HFFc6 (cell line): ENCODE results near the gene GAS7. TPM values are rescaled to one million over a fixed set of nuclear protein-coding genes. Genes with fewer than 3 reads are reported as not detected.
"Not testable (repeated sequence)": the region's sequence is repeated elsewhere in the genome, so short reads cannot be mapped to it uniquely, and the experiment has no call there.

Experiments used
- DNase-seq: peaks from one replicate; pipeline ENCODE4 v3.0.0-alpha.2; 2018
- H3K27ac Mint-ChIP-seq: 2 replicates; pipeline ENCODE4 v1.8.0; 2020; ENCODE audit warnings: mild to moderate bottlenecking, mixed read lengths
- H3K27me3 Mint-ChIP-seq: 2 replicates; pipeline ENCODE4 v1.8.0; 2021; ENCODE audit warnings: mild to moderate bottlenecking, moderate library complexity, mixed read lengths; ENCODE audit not compliant: insufficient read depth
- H3K36me3 Mint-ChIP-seq: 2 replicates; pipeline ENCODE4 v1.8.0; 2021; ENCODE audit warnings: low read depth, mixed read lengths
- H3K4me1 Mint-ChIP-seq: 2 replicates; pipeline ENCODE4 v1.8.0; 2020; ENCODE audit warnings: low read depth, mixed read lengths
- H3K4me3 Mint-ChIP-seq: 2 replicates; pipeline ENCODE4 v1.8.0; 2020; ENCODE audit warnings: mild to moderate bottlenecking, moderate library complexity, mixed read lengths
- H3K9me3 Mint-ChIP-seq: 2 replicates; pipeline ENCODE4 v1.8.0; 2020; ENCODE audit warnings: mild to moderate bottlenecking, mixed read lengths
- CTCF ChIP-seq: fragments of 200-600 bp; sonication (generic); IDR thresholded peaks from 2 replicates; pipeline ENCODE4 v1.5.0; 2021; ENCODE audit warnings: antibody characterized with exemption, mild to moderate bottlenecking
- total RNA-seq, 6 experiments: library from RNA; stranded (reverse); fragmentation: NEBNext Ultra II Directional; extraction: Animal tissue kit (Norgen Biotek cat#: 25700); gene quantifications; 2 replicates in 1 of 6; 3 replicates in 5 of 6; pipeline ENCODE4 v1.2.3, GENCODE V29; 2021

GAS7 gene
- total RNA-seq, 6 experiments from 2014 or later: 1.4 to 7.4 (median 3.1) TPM

GRCh38 chr17:10060526-10060925 lies 137.9 kb downstream of the GAS7 start:
- Mint-ChIP-seq H3K27ac (no peak overlapping the region), H3K27me3 (peaks cover 22% of the 10 kb centered on the region), H3K9me3 (peaks cover 9% of the 10 kb centered on the region), H3K4me1 (peaks cover 19% of the 10 kb centered on the region), H3K4me3 (no peak overlapping the region), H3K36me3 (peaks cover 5% of the 10 kb centered on the region)
- no peak for TF ChIP-seq CTCF
- DNase-seq: no peak

- H3K27ac Mint-ChIP-seq: no peak overlapping the region
- DNase-seq: no peak
- no peak for TF ChIP-seq CTCF
- peaks cover 21% of the 10 kb centered on the region for H3K27me3 Mint-ChIP-seq
- no peak overlapping the region for H3K4me3 Mint-ChIP-seq
- no peaks in the 10 kb centered on the region for H3K36me3 Mint-ChIP-seq
- H3K4me1 Mint-ChIP-seq: peaks cover 19% of the 10 kb centered on the region
- peaks cover 4% of the 10 kb centered on the region; the same call in 1 of the 2 replicates for H3K9me3 Mint-ChIP-seq
These were observed 138.7 kb downstream of the GAS7 start for GRCh38 chr17:10059684-10060211.

GRCh38 chr17:10058921-10059683 lies 139.3 kb downstream of the GAS7 start:
- Mint-ChIP-seq H3K27me3 (peaks cover 21% of the 10 kb centered on the region), H3K4me3 (no peak overlapping the region), H3K27ac (no peak overlapping the region), H3K36me3 (no peaks in the 10 kb centered on the region), H3K4me1 (peaks cover 18% of the 10 kb centered on the region), H3K9me3 (no peaks in the 10 kb centered on the region)
- no peak for DNase-seq
- TF ChIP-seq CTCF: no peak

- not testable (repeated sequence) for H3K9me3 Mint-ChIP-seq, H3K36me3 Mint-ChIP-seq, H3K27ac Mint-ChIP-seq, H3K4me3 Mint-ChIP-seq, DNase-seq
- Mint-ChIP-seq H3K4me1 (peaks cover 11% of the 10 kb centered on the region), H3K27me3 (peaks cover 17% of the 10 kb centered on the region)
These were observed 140.9 kb downstream of the GAS7 start for GRCh38 chr17:10057466-10057865.

- Mint-ChIP-seq H3K36me3 (no peaks in the 10 kb centered on the region), H3K27ac (no peak overlapping the region), H3K9me3 (no peaks in the 10 kb centered on the region), H3K27me3 (peaks cover 17% of the 10 kb centered on the region), H3K4me1 (peaks cover 12% of the 10 kb centered on the region; the same call in 1 of the 2 replicates), H3K4me3 (no peak overlapping the region)
- DNase-seq: no peak
- TF ChIP-seq CTCF: no peak
These were observed 143.0 kb downstream of the GAS7 start for GRCh38 chr17:10055262-10055975.
